Ectodermal cell (in vitro differentiated cells): Measurements from ENCODE around the gene MUC13.

Source experiments
- H3K27ac ChIP-seq: 2 replicates; pipeline ENCODE4 v1.7.0; 2013; ENCODE audit warnings: mild to moderate bottlenecking, low read depth, low read length; ENCODE audit not compliant: insufficient read depth, poor library complexity, severe bottlenecking
- H3K27me3 ChIP-seq: 2 replicates; pipeline ENCODE4 v1.7.0; 2013; ENCODE audit warnings: mild to moderate bottlenecking, low read length; ENCODE audit not compliant: insufficient read depth, control insufficient read depth, poor library complexity, severe bottlenecking
- H3K36me3 ChIP-seq: one replicate; pipeline ENCODE4 v1.7.0; 2013; ENCODE audit warnings: low read length; ENCODE audit not compliant: control insufficient read depth, insufficient read depth
- H3K4me1 ChIP-seq: one replicate; pipeline ENCODE4 v1.7.0; 2013; ENCODE audit warnings: low read length; ENCODE audit not compliant: control insufficient read depth, insufficient read depth
- H3K4me3 ChIP-seq: 2 replicates; pipeline ENCODE4 v1.7.0; 2013; ENCODE audit warnings: low read depth, low read length, control low read depth; ENCODE audit not compliant: insufficient read depth
- H3K9me3 ChIP-seq: 2 replicates; pipeline ENCODE4 v1.7.0; 2013; ENCODE audit warnings: mild to moderate bottlenecking, low read length, moderate library complexity; ENCODE audit not compliant: control insufficient read depth
- WGBS, 2 experiments: methylation state at CpG; one replicate each; pipeline ENCODE4 v1.1.7; 2013; ENCODE audit warnings: missing lambda C conversion rate in 2 of 2; 5-methylcytosine and 5-hydroxymethylcytosine counted together

Gene MUC13

GRCh38 chr3:124904835-124905492 lies 29.6 kb downstream of the MUC13 start:
- Histone ChIP-seq H3K27me3 (no peaks in the 10 kb centered on the region), H3K36me3 (no peaks in the 10 kb centered on the region), H3K4me1 (no peaks in the 10 kb centered on the region), H3K9me3 (no peaks in the 10 kb centered on the region), H3K27ac (no peak overlapping the region), H3K4me3 (no peak overlapping the region)
- 92 to 94% methylated on average over 6 of the region's 6 CpGs for WGBS, 2 experiments

- no peaks in the 10 kb centered on the region for H3K9me3 ChIP-seq
- H3K36me3 ChIP-seq: no peaks in the 10 kb centered on the region
- no peak overlapping the region for H3K27ac ChIP-seq
- no peaks in the 10 kb centered on the region for H3K27me3 ChIP-seq
- H3K4me3 ChIP-seq: no peak overlapping the region
- H3K4me1 ChIP-seq: no peaks in the 10 kb centered on the region
- WGBS, 2 experiments: 90 to 94% methylated on average over 1 of the region's 1 CpG
Observed at GRCh38 chr3:124903896-124904834, 30.4 kb downstream of the MUC13 start.

- Histone ChIP-seq H3K4me1 (no peaks in the 10 kb centered on the region), H3K27ac (no peak overlapping the region), H3K9me3 (no peaks in the 10 kb centered on the region), H3K4me3 (no peak overlapping the region), H3K27me3 (no peaks in the 10 kb centered on the region), H3K36me3 (no peaks in the 10 kb centered on the region)
- 86 to 91% methylated on average over 1 of the region's 1 CpG for WGBS, 2 experiments
Observed at GRCh38 chr3:124896824-124897526, 37.6 kb downstream of the MUC13 start.

- 93 to 96% methylated on average over 7 of the region's 7 CpGs for WGBS, 2 experiments
Observed at GRCh38 chr3:124895756-124896155, 38.8 kb downstream of the MUC13 start.

GRCh38 chr3:124893526-124893925 lies 41.0 kb downstream of the MUC13 start:
- Histone ChIP-seq H3K27ac (no peak overlapping the region), H3K36me3 (no peaks in the 10 kb centered on the region), H3K27me3 (peaks cover 4% of the 10 kb centered on the region), H3K4me3 (no peak overlapping the region), H3K9me3 (no peaks in the 10 kb centered on the region), H3K4me1 (no peaks in the 10 kb centered on the region)
- WGBS, 2 experiments: 95 to 100% methylated on average over 2 of the region's 2 CpGs

More at GRCh38 chr3:124895756-124896155, 38.8 kb downstream of the MUC13 start:
- Histone ChIP-seq H3K9me3 (no peaks in the 10 kb centered on the region), H3K36me3 (no peaks in the 10 kb centered on the region), H3K4me1 (no peaks in the 10 kb centered on the region), H3K27ac (no peak overlapping the region), H3K4me3 (no peak overlapping the region), H3K27me3 (no peaks in the 10 kb centered on the region)

- no peak overlapping the region for H3K27ac ChIP-seq
Observed at GRCh38 chr3:124890573-124891190, 43.9 kb downstream of the MUC13 start.

GRCh38 chr3:124888482-124889441 lies 45.8 kb downstream of the MUC13 start:
- no peak overlapping the region for H3K4me3 ChIP-seq
- peaks cover 26% of the 10 kb centered on the region for H3K27me3 ChIP-seq
- H3K36me3 ChIP-seq: no peaks in the 10 kb centered on the region
- WGBS, 2 experiments: 65 to 70% methylated on average over 8 of the region's 8 CpGs
- peaks cover 18% of the 10 kb centered on the region for H3K4me1 ChIP-seq
- H3K9me3 ChIP-seq: no peaks in the 10 kb centered on the region
- no peak overlapping the region for H3K27ac ChIP-seq

More at GRCh38 chr3:124890573-124891190, 43.9 kb downstream of the MUC13 start:
- 87 to 89% methylated on average over 5 of the region's 5 CpGs for WGBS, 2 experiments
- Histone ChIP-seq H3K27me3 (peaks cover 23% of the 10 kb centered on the region), H3K9me3 (no peaks in the 10 kb centered on the region), H3K36me3 (no peaks in the 10 kb centered on the region), H3K4me1 (no peaks in the 10 kb centered on the region), H3K4me3 (no peak overlapping the region)

- WGBS, 2 experiments: 86 to 88% methylated on average over 11 of the region's 11 CpGs
- H3K4me3 ChIP-seq: no peak overlapping the region
- H3K9me3 ChIP-seq: no peaks in the 10 kb centered on the region
- peaks cover 26% of the 10 kb centered on the region for H3K27me3 ChIP-seq
- H3K36me3 ChIP-seq: no peaks in the 10 kb centered on the region
- peaks cover 23% of the 10 kb centered on the region for H3K4me1 ChIP-seq
- no peak overlapping the region for H3K27ac ChIP-seq
Observed at GRCh38 chr3:124887932-124888298, 46.6 kb downstream of the MUC13 start.
